ENCODE measurements around the gene TNPO3.

TNPO3 gene

GRCh38 chr7:129054438-129055293 lies at the start of gene TNPO3:
TNPO3 (minus strand) TSS chr7:129055111; CDS start chr7:129054770, 341 bp downstream.
- peak; percentile 67 to 85 for DNase-seq (ENCODE audit: extremely low read depth in 1 of 2, low read depth in 1 of 2)

GRCh38 chr7:129103561-129104324 lies 48.8 kb upstream of the TNPO3 start:
- no peak for DNase-seq (ENCODE audit: extremely low read depth in 1 of 2, low read depth in 1 of 2)

GRCh38 chr7:129101746-129102145 lies 46.8 kb upstream of the TNPO3 start:
- DNase-seq (ENCODE audit: extremely low read depth in 1 of 2, low read depth in 1 of 2) = no peak

GRCh38 chr7:129100827-129101166 lies 45.9 kb upstream of the TNPO3 start:
- DNase-seq (ENCODE audit: extremely low read depth in 1 of 2, low read depth in 1 of 2) = no peak

GRCh38 chr7:129098409-129099084 lies 43.6 kb upstream of the TNPO3 start:
- DNase-seq (ENCODE audit: extremely low read depth in 1 of 2, low read depth in 1 of 2) = no peak

GRCh38 chr7:129095258-129095657 lies 40.3 kb upstream of the TNPO3 start:
- no peak for DNase-seq (ENCODE audit: extremely low read depth in 1 of 2, low read depth in 1 of 2)

GRCh38 chr7:129094501-129094900 lies 39.6 kb upstream of the TNPO3 start:
- DNase-seq (ENCODE audit: extremely low read depth in 1 of 2, low read depth in 1 of 2) = no peak

- no peak for DNase-seq (ENCODE audit: extremely low read depth in 1 of 2, low read depth in 1 of 2)
These were observed 39.1 kb upstream of the TNPO3 start for GRCh38 chr7:129093867-129094456.

GRCh38 chr7:129091484-129092002 lies 36.6 kb upstream of the TNPO3 start:
- peak; percentile 63 to 75 for DNase-seq (ENCODE audit: extremely low read depth in 1 of 2, low read depth in 1 of 2)

GRCh38 chr7:129090300-129090907 lies 35.5 kb upstream of the TNPO3 start:
- no peak for DNase-seq (ENCODE audit: extremely low read depth in 1 of 2, low read depth in 1 of 2)

- no peak for DNase-seq (ENCODE audit: extremely low read depth in 1 of 2, low read depth in 1 of 2)
These were observed 34.8 kb upstream of the TNPO3 start for GRCh38 chr7:129089521-129090212.

- DNase-seq (ENCODE audit: extremely low read depth in 1 of 2, low read depth in 1 of 2) = no peak
These were observed 30.1 kb upstream of the TNPO3 start for GRCh38 chr7:129084801-129085551.

- no peak for DNase-seq (ENCODE audit: extremely low read depth in 1 of 2, low read depth in 1 of 2)
These were observed 28.6 kb upstream of the TNPO3 start for GRCh38 chr7:129083525-129083924.

GRCh38 chr7:129078455-129078854 lies 23.5 kb upstream of the TNPO3 start:
- no peak for DNase-seq (ENCODE audit: extremely low read depth in 1 of 2, low read depth in 1 of 2)

- DNase-seq (ENCODE audit: extremely low read depth in 1 of 2, low read depth in 1 of 2) = no peak
These were observed 22.0 kb upstream of the TNPO3 start for GRCh38 chr7:129076886-129077285.

GRCh38 chr7:129074994-129075393 lies 20.1 kb upstream of the TNPO3 start:
- DNase-seq (ENCODE audit: extremely low read depth in 1 of 2, low read depth in 1 of 2) = no peak

- no peak for DNase-seq (ENCODE audit: extremely low read depth in 1 of 2, low read depth in 1 of 2)
These were observed 19.5 kb upstream of the TNPO3 start for GRCh38 chr7:129074361-129074871.

GRCh38 chr7:129073738-129074137 lies 18.8 kb upstream of the TNPO3 start:
- DNase-seq (ENCODE audit: extremely low read depth in 1 of 2, low read depth in 1 of 2) = no peak

GRCh38 chr7:129073204-129073603 lies 18.3 kb upstream of the TNPO3 start:
- no peak for DNase-seq (ENCODE audit: extremely low read depth in 1 of 2, low read depth in 1 of 2)
